ENCODE results near the gene ZNF3.

DNA sequence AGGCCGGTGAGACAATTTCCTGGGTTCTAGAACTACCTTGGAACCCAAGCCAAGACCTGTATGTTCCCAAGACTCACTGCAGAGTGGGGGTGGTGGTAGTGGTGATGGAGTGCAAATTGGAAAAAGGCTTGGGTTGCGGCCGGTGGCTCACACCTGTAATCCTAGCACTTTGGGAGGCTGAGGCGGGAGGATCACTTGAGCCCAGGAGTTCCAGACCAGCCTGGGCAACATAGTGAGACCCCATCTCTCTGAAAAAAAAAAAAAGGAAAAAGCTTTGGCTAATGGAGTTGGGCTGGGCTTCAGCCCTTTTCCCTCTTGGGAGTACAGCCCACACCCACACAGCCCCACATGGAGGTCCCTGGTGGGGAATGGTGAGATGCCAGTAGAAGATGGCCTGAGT, 24.0 kb upstream of the ZNF3 start:
- no peak for TF ChIP-seq POLR2AphosphoS5 (IDR thresholded peaks at IDR 0.05; ENCODE audit: borderline replicate concordance, low read depth, low read length)
- no peak for TF ChIP-seq EZH2 (IDR thresholded peaks at IDR 0.05)
- no peak for TF ChIP-seq FOXP2 (optimal IDR thresholded peaks at IDR 0.05; ENCODE audit: control extremely low read depth, extremely low read length, insufficient read depth)
